GM12878 (cell line): ENCODE measurements around the gene INHBC. TPM values are rescaled to one million over a fixed set of nuclear protein-coding genes. Genes with fewer than 3 reads are reported as not detected.

ENCODE experiments used
- ATAC-seq: fragments of 200-7000 bp; cut with Tn5 transposase; 3 replicates; pipeline ENCODE4 v1.9.1; 2020; ENCODE audit warnings: mild to moderate bottlenecking, moderate library complexity
- BruUV-seq: library from RNA; stranded (reverse); fragments of 400-500 nt; replicated peaks from 2 replicates; lab custom pipeline; 2021; lab: Mats Ljungman, UMichigan
- CTCF ChIA-PET: fragments of 300-600 bp; sonication (Branson Sonifier 250); formaldehyde crosslinking; extraction: SDS; loops from one replicate; lab custom pipeline; 2021; ENCODE audit warnings: inconsistent platforms; lab: Yijun Ruan, JAX
- POLR2A ChIA-PET: fragments of 350-600 bp; formaldehyde crosslinking; extraction: SDS; loops from one replicate; lab custom pipeline; 2021; ENCODE audit warnings: inconsistent platforms; lab: Charles Lee
- RAD21 ChIA-PET: fragments of 300-600 bp; sonication (Branson Sonifier 250); formaldehyde crosslinking; loops from one replicate; lab custom pipeline; 2023; ENCODE audit warnings: antibody characterized with exemption; ENCODE audit not compliant: unreplicated experiment; lab: Charles Lee
- SMC1A ChIA-PET: fragments of 300-600 bp; sonication (Branson Sonifier 250); formaldehyde crosslinking; loops from one replicate; lab custom pipeline; 2023; ENCODE audit not compliant: unreplicated experiment, uncharacterized antibody; lab: Charles Lee
- DNase-seq: peaks from one replicate; pipeline ENCODE4 v3.0.0-alpha.2; 2011; ENCODE audit warnings: low read depth, low spot score
- FAIRE-seq: peaks from 3 replicates; lab custom pipeline; 2011; peaks lifted over from hg19 to GRCh38; lab: Jason Lieb, UNC
- H2AFZ ChIP-seq: 2 replicates; pipeline ENCODE4 v1.6.0; 2011; ENCODE audit warnings: low read depth, low read length, control low read depth; ENCODE audit not compliant: control insufficient read depth
- H3K27ac ChIP-seq: 2 replicates; pipeline ENCODE4 v1.5.1; 2011; ENCODE audit warnings: control low read depth; ENCODE audit not compliant: control insufficient read depth, insufficient read depth
- H3K27me3 ChIP-seq, 2 experiments: replicated peaks in 1 of 2; 2 replicates each; pipeline versions ENCODE4 v1.6.0 to v1.6.1; 2011; ENCODE audit warnings: low read length in 1 of 2; ENCODE audit not compliant: control insufficient read depth in 2 of 2, insufficient read depth in 2 of 2
- H3K36me3 ChIP-seq, 2 experiments: 2 replicates each; pipeline ENCODE4 v1.5.1; 2011; ENCODE audit warnings: low read length in 1 of 2; ENCODE audit not compliant: control insufficient read depth in 2 of 2, insufficient read depth in 2 of 2
- H3K4me1 ChIP-seq: 2 replicates; pipeline ENCODE4 v1.6.1; 2011; ENCODE audit warnings: mild to moderate bottlenecking, low read length, moderate library complexity, mixed read lengths; ENCODE audit not compliant: control insufficient read depth, insufficient read depth
- H3K4me2 ChIP-seq: 2 replicates; pipeline ENCODE4 v1.6.0; 2011; ENCODE audit warnings: control low read depth; ENCODE audit not compliant: control insufficient read depth, insufficient read depth
- H3K4me3 ChIP-seq: fragments of 200-600 bp; sonication (generic); 2 replicates; pipeline ENCODE4 v1.5.1; 2016
- H3K79me2 ChIP-seq: 2 replicates; pipeline ENCODE4 v1.6.0; 2011; ENCODE audit warnings: low read length; ENCODE audit not compliant: control insufficient read depth, insufficient read depth
- H3K9ac ChIP-seq: 2 replicates; pipeline ENCODE4 v1.8.0; 2011; ENCODE audit warnings: low read length, control low read depth, mixed read lengths; ENCODE audit not compliant: control insufficient read depth, insufficient read depth
- H3K9me3 ChIP-seq: replicated peaks from 3 replicates; pipeline ENCODE4 v1.5.1; 2011; ENCODE audit warnings: mild to moderate bottlenecking, low read length; ENCODE audit not compliant: control insufficient read depth, insufficient read depth
- H4K20me1 ChIP-seq: 2 replicates; pipeline ENCODE4 v1.6.0; 2011; ENCODE audit not compliant: control insufficient read depth, insufficient read depth
- ASH2L ChIP-seq: fragments of 300-600, 200-600 bp; sonication (generic); IDR thresholded peaks from 2 replicates; pipeline ENCODE4 v1.6.1; 2017; ENCODE audit warnings: low read depth, mild to moderate bottlenecking, borderline replicate concordance
- DPF2 ChIP-seq: fragments of 450-650 bp; IDR thresholded peaks from 2 replicates; pipeline ENCODE4 v1.6.1; 2017; ENCODE audit warnings: mild to moderate bottlenecking
- EZH2 ChIP-seq: IDR thresholded peaks from 2 replicates; pipeline ENCODE4 v1.6.1; 2012; ENCODE audit warnings: low read depth, mild to moderate bottlenecking, control low read depth, inconsistent platforms, low read length, borderline replicate concordance; ENCODE audit not compliant: control insufficient read depth
- KAT2A ChIP-seq: conservative IDR thresholded peaks from 2 replicates; pipeline ENCODE4 v1.6.1; 2011; ENCODE audit warnings: low read depth, low read length; ENCODE audit not compliant: control insufficient read depth
- NFXL1 ChIP-seq: fragments of 450-650 bp; IDR thresholded peaks from 2 replicates; pipeline ENCODE4 v1.6.1; 2017; ENCODE audit warnings: antibody characterized with exemption, mild to moderate bottlenecking, borderline replicate concordance
- POLR2AphosphoS5 ChIP-seq: IDR thresholded peaks from 2 replicates; pipeline ENCODE4 v1.6.1; 2011; ENCODE audit warnings: mild to moderate bottlenecking, low read length, inconsistent platforms
- SPI1 ChIP-seq: IDR thresholded peaks from 2 replicates; pipeline ENCODE4 v1.6.1; 2011; ENCODE audit warnings: low read depth, mild to moderate bottlenecking, low read length, moderate library complexity, borderline replicate concordance; ENCODE audit not compliant: insufficient read depth
- SRF ChIP-seq, 2 experiments: IDR thresholded peaks; 2 replicates each; pipeline ENCODE4 v1.6.1; 2011; ENCODE audit warnings: low read depth in 2 of 2, low read length in 2 of 2, mild to moderate bottlenecking in 1 of 2, moderate library complexity in 1 of 2
- SUZ12 ChIP-seq: fragments of 200-600 bp; sonication (generic); IDR thresholded peaks from one replicate; pipeline ENCODE4 v1.6.1; 2018; ENCODE audit warnings: antibody characterized with exemption, mild to moderate bottlenecking; ENCODE audit not compliant: unreplicated experiment
- WGBS: methylation state at CpG from one replicate; pipeline ENCODE4 v1.1.6; 2016; ENCODE audit warnings: low lambda C conversion rate; ENCODE audit not compliant: insufficient replicate concordance, insufficient coverage; ENCODE audit errors: missing lambda C conversion rate; 5-methylcytosine and 5-hydroxymethylcytosine counted together
- in situ Hi-C: fragments of 300-500 bp; cut with MboI; formaldehyde crosslinking; loops from 9 replicates; pipeline ENCODE4 v1.14.3; 2018; ENCODE audit warnings: mixed read lengths
- intact Hi-C: fragments of 100-400 bp; cut with micrococcal nuclease; formaldehyde crosslinking; loops from one replicate; pipeline ENCODE4 v1.14.2; 2022; ENCODE audit not compliant: unreplicated experiment
- polyA plus RNA-seq, 11 experiments: library from polyadenylated mRNA; depleted of rRNA in 4 of 11; unstranded in 6 of 11; stranded (reverse) in 5 of 11; fragments of >200 nt; fragmentation: Nextera tagmentation in 4 of 11; fragmentation: Illumina TruSeq in 1 of 11; extraction: Ambion mirVana in 4 of 11; extraction: Trizol in 1 of 11; gene quantifications; 1 replicate in 1 of 11; 2 replicates in 10 of 11; pipeline versions ENCODE4 v1.2.1 to v1.2.3, GENCODE V29; 2011 to 2016; ENCODE audit warnings: inconsistent platforms in 2 of 11, missing spikeins in 2 of 11, low read depth in 1 of 11
- total RNA-seq, 4 experiments: library from RNA; depleted of rRNA in 3 of 4; stranded (reverse); fragments of >200 nt in 3 of 4; fragmentation: Illumina TruSeq in 1 of 4; extraction: Trizol in 1 of 4; gene quantifications; 2 replicates each; pipeline versions ENCODE4 v1.2.1 to v1.2.3, GENCODE V29; 2013 to 2021
- TF ChIP-seq, protein P1 (sequence below): IDR thresholded peaks from 2 replicates; pipeline ENCODE4 v1.6.1; 2012; ENCODE audit warnings: low read depth, low read length, improper control_type of control experiment

The INHBC gene
- total and polyA plus RNA-seq, 10 of the 15 experiments (the other 5 are each of a cell fraction or from before 2014, with no cell fraction given): 0.04 to 0.22 (median 0.13) TPM; not detected in 5

DNA sequence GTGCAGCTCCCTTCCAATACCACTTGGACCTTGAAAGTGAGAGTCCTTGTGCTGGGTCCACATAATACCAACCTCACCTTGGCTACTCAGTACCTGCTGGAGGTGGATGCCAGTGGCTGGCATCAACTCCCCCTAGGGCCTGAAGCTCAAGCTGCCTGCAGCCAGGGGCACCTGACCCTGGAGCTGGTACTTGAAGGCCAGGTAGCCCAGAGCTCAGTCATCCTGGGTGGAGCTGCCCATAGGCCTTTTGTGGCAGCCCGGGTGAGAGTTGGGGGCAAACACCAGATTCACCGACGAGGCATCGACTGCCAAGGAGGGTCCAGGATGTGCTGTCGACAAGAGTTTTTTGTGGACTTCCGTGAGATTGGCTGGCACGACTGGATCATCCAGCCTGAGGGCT lies 14.8 kb downstream of the INHBC start:
- SMC1A ChIA-PET: interaction anchor here (0.6 to 7.6 kb wide), 4 partner anchors 9 to 189 kb away, joined by 3 to 226 read pairs (median 6); partner anchors contain the start of gene GLI1
- H3K27ac ChIP-seq: no peak overlapping the region

More for the DNA sequence above, 14.8 kb downstream of the INHBC start:
- POLR2A ChIA-PET: interaction anchor here (1.3 kb wide), 1 partner anchor 142 kb away, joined by 3 read pairs; no protein-coding TSS in a partner anchor
- CTCF ChIA-PET: interaction anchor here (1.3 to 1.4 kb wide), 2 partner anchors 10 to 189 kb away, joined by 4 to 5 read pairs; partner anchors contain the start of gene GLI1
- Histone ChIP-seq H3K9ac (no peak overlapping the region), H3K4me1 (no peaks in the 10 kb centered on the region), H3K4me2 (no peak overlapping the region), H3K9me3 (no peaks in the 10 kb centered on the region), H4K20me1 (no peaks in the 10 kb centered on the region), H2AFZ (no peak overlapping the region), H3K36me3 (no peaks in the 10 kb centered on the region), H3K4me3 (no peak overlapping the region), H3K79me2 (no peaks in the 10 kb centered on the region), H3K27me3 (no peaks in the 10 kb centered on the region)
- FAIRE-seq: no peak
- in situ Hi-C loops: no loop called here
- no peak for DNase-seq
- intact Hi-C loops: no loop called here
- no peak for ATAC-seq
- no TSS peak for BruUV-seq
- 78% methylated on average over 7 of the region's 7 CpGs for WGBS
- RAD21 ChIA-PET: interaction anchor here (1.0 kb wide), 1 partner anchor 19 kb away, joined by 3 read pairs; no protein-coding TSS in a partner anchor
- TF ChIP-seq NFXL1: no peak
- no peak for TF ChIP-seq KAT2A
- TF ChIP-seq ASH2L: no peak
- no peak for TF ChIP-seq DPF2
- TF ChIP-seq SUZ12: no peak
- TF ChIP-seq SPI1: no peak
- TF ChIP-seq, protein P1, sequence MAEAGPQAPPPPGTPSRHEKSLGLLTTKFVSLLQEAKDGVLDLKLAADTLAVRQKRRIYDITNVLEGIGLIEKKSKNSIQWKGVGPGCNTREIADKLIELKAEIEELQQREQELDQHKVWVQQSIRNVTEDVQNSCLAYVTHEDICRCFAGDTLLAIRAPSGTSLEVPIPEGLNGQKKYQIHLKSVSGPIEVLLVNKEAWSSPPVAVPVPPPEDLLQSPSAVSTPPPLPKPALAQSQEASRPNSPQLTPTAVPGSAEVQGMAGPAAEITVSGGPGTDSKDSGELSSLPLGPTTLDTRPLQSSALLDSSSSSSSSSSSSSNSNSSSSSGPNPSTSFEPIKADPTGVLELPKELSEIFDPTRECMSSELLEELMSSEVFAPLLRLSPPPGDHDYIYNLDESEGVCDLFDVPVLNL: no peak
- no peak for TF ChIP-seq SRF (IDR thresholded peaks at IDR 0.05; ENCODE audit: low read depth in 2 of 2, low read length in 2 of 2)
- no peak for TF ChIP-seq POLR2AphosphoS5
- no peak for TF ChIP-seq EZH2
